Mammary epithelial cell (primary cell): ENCODE results near the gene AMPH.

Source experiments
- CTCF ChIP-seq, 2 donors: IDR thresholded peaks in 1 of 2; conservative IDR thresholded peaks in 1 of 2; 2 replicates each; pipeline ENCODE4 v1.5.1; 2011 to 2012; ENCODE audit warnings: inconsistent platforms in 2 of 2, low read length in 2 of 2, mild to moderate bottlenecking in 2 of 2, control low read depth in 1 of 2, low read depth in 1 of 2; ENCODE audit not compliant: insufficient read depth in 1 of 2; ENCODE audit errors: extremely low read depth in 1 of 2
- EZH2 ChIP-seq: IDR thresholded peaks from 2 replicates; pipeline ENCODE4 v1.6.1; 2012; ENCODE audit warnings: low read length, inconsistent platforms, borderline replicate concordance

DNA sequence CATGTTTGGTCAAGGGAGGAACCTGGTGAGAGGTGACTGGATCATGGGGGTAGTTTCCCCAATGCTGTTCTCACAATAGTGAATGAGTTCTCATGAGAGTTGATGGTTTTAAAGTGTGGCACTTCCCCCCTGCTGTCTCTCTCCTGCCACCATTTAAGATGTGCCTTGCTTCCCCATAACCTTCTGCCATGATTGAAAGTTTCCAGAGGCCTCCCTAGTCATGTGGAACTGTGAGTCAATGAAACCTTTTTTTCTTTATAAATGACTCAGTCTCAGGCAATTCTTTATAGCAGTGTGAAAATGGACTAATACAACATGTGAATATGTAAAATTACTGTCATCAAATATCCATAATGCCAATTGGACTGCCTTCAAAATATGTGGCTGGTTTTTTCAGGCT, 192.2 kb downstream of the AMPH start:
- TF ChIP-seq CTCF (conservative IDR thresholded peaks at IDR 0.05 in 1 of 2, IDR thresholded peaks at IDR 0.05 in 1 of 2; ENCODE audit: extremely low read depth in 1 of 2, insufficient read depth in 1 of 2, low read depth in 1 of 2, low read length in 2 of 2) = no peak
- TF ChIP-seq EZH2 = no peak
